ENCODE data around the gene NKAIN1. TPM values are rescaled to one million over a fixed set of nuclear protein-coding genes. Genes with fewer than 3 reads are reported as not detected.

Gene NKAIN1
- total RNA-seq, 1 experiment from 2014 or later = 1.1 TPM

GRCh38 chr1:31230378-31230777 lies 9.3 kb downstream of the NKAIN1 start:
- no peak overlapping the region for H2AFZ ChIP-seq (ENCODE audit: low read depth, low read length, poor library complexity, severe bottlenecking)
- ATAC-seq (no peak), DNase-seq (ENCODE audit: low read depth, low spot score) (no peak)
- H3K9me2 ChIP-seq (ENCODE audit: insufficient read depth) = no peaks in the 10 kb centered on the region
- ChIA-PET RAD21 (ENCODE audit: low non-redundant PET in 1 of 2, low total read pairs in 2 of 2, uncharacterized antibody in 2 of 2, unreplicated experiment in 2 of 2) (no interaction called here), POLR2A (no interaction called here), CTCF (no interaction called here)
- no peaks in the 10 kb centered on the region for H3K4me1 ChIP-seq (ENCODE audit: control insufficient read depth in 1 of 2, insufficient read depth in 2 of 2, low read length in 2 of 2)
- H3K27ac ChIP-seq (ENCODE audit: low read depth, low read length) = no peak overlapping the region
- no peaks in the 10 kb centered on the region for H4K20me1 ChIP-seq (ENCODE audit: insufficient read depth)
- H3K9me3 ChIP-seq (ENCODE audit: control insufficient read depth in 1 of 2, insufficient read depth in 1 of 2, low read depth in 1 of 2, low read length in 2 of 2) = no peaks in the 10 kb centered on the region
- BruUV-seq (replicated peaks) = no TSS peak
- no peak overlapping the region for H3K4me2 ChIP-seq (ENCODE audit: low read length)
- H3K27me3 ChIP-seq (ENCODE audit: insufficient read depth, low read length) = no peaks in the 10 kb centered on the region
- no peak overlapping the region for H3K4me3 ChIP-seq (replicated peaks in 1 of 2; ENCODE audit: low read depth in 1 of 2, low read length in 2 of 2)
- TF ChIP-seq CEBPB (IDR thresholded peaks at IDR 0.05; ENCODE audit: low read depth) (no peak), YY1 (IDR thresholded peaks at IDR 0.05; ENCODE audit: extremely low read depth, insufficient replicate concordance, low read depth, low read length) (no peak), ZFX (IDR thresholded peaks at IDR 0.05) (no peak), RAD21 (IDR thresholded peaks at IDR 0.05; ENCODE audit: low read depth) (no peak), EZH2phosphoT487 (IDR thresholded peaks at IDR 0.05; ENCODE audit: borderline replicate concordance) (no peak), ZNF274 (IDR thresholded peaks at IDR 0.05; ENCODE audit: low read depth, low read length) (no peak), JUND (IDR thresholded peaks at IDR 0.05) (no peak), CBX3 (IDR thresholded peaks at IDR 0.05; ENCODE audit: low read depth) (no peak), FOSL1 (IDR thresholded peaks at IDR 0.05; ENCODE audit: low read depth) (no peak), SRF (IDR thresholded peaks at IDR 0.05; ENCODE audit: low read depth) (no peak)
- H3K9ac ChIP-seq (ENCODE audit: low read length) = no peak overlapping the region
- intact Hi-C loops (cut with micrococcal nuclease) = no loop called here
- no peaks in the 10 kb centered on the region for H3K79me2 ChIP-seq (ENCODE audit: insufficient read depth, low read length)
- H3K36me3 ChIP-seq (ENCODE audit: control insufficient read depth in 1 of 2, insufficient read depth in 2 of 2, low read length in 2 of 2) = no peaks in the 10 kb centered on the region

- ChIA-PET RAD21 (ENCODE audit: low non-redundant PET in 1 of 2, low total read pairs in 2 of 2, uncharacterized antibody in 2 of 2, unreplicated experiment in 2 of 2) (no interaction called here), POLR2A (no interaction called here), CTCF (no interaction called here)
- intact Hi-C loops (cut with micrococcal nuclease) = no loop called here
- H3K27ac ChIP-seq (ENCODE audit: low read depth, low read length) = no peak overlapping the region
- H3K4me1 ChIP-seq (ENCODE audit: control insufficient read depth in 1 of 2, insufficient read depth in 2 of 2, low read length in 2 of 2) = no peaks in the 10 kb centered on the region
- no peaks in the 10 kb centered on the region for H3K79me2 ChIP-seq (ENCODE audit: insufficient read depth, low read length)
- no peaks in the 10 kb centered on the region for H4K20me1 ChIP-seq (ENCODE audit: insufficient read depth)
- H2AFZ ChIP-seq (ENCODE audit: low read depth, low read length, poor library complexity, severe bottlenecking) = no peak overlapping the region
- H3K9me2 ChIP-seq (ENCODE audit: insufficient read depth) = no peaks in the 10 kb centered on the region
- no peaks in the 10 kb centered on the region for H3K36me3 ChIP-seq (ENCODE audit: control insufficient read depth in 1 of 2, insufficient read depth in 2 of 2, low read length in 2 of 2)
- H3K4me2 ChIP-seq (ENCODE audit: low read length) = no peak overlapping the region
- H3K4me3 ChIP-seq (replicated peaks in 1 of 2; ENCODE audit: low read depth in 1 of 2, low read length in 2 of 2) = no peak overlapping the region
- TF ChIP-seq REST (IDR thresholded peaks at IDR 0.05; ENCODE audit: low read depth) = no peak
- no peak for TF ChIP-seq EGR1 (IDR thresholded peaks at IDR 0.05; ENCODE audit: low read depth)
- BruUV-seq (replicated peaks) = no TSS peak
- no peak for DNase-seq (ENCODE audit: low read depth, low spot score)
- H3K9me3 ChIP-seq (ENCODE audit: control insufficient read depth in 1 of 2, insufficient read depth in 1 of 2, low read depth in 1 of 2, low read length in 2 of 2) = no peaks in the 10 kb centered on the region
- no peak overlapping the region for H3K9ac ChIP-seq (ENCODE audit: low read length)
- no peak for ATAC-seq
- 0 out of 2 replicates have a peak, but pooled peaks cover 5% of the 10 kb centered on the region for H3K27me3 ChIP-seq (ENCODE audit: insufficient read depth, low read length)
Observed at GRCh38 chr1:31228986-31229385, 10.7 kb downstream of the NKAIN1 start.
